Left ventricle myocardium inferior (tissue), 1 donor: ENCODE data around the gene C7orf57. TPM values are rescaled to one million over a fixed set of nuclear protein-coding genes. Genes with fewer than 3 reads are reported as not detected.

ENCODE experiments used
- DNase-seq: peaks from one replicate; pipeline ENCODE4 v3.0.0-alpha.2; 2020
- H3K27ac ChIP-seq: fragments of 200-600 bp; replicated peaks from 2 replicates; pipeline ENCODE4 v1.8.0; 2021
- H3K27me3 ChIP-seq: fragments of 200-600 bp; 2 replicates; pipeline ENCODE4 v1.8.0; 2021; ENCODE audit warnings: low read depth
- H3K36me3 ChIP-seq: fragments of 200-600 bp; 2 replicates; pipeline ENCODE4 v1.8.0; 2021
- H3K4me1 ChIP-seq: fragments of 200-600 bp; 2 replicates; pipeline ENCODE4 v1.8.0; 2021
- H3K4me3 ChIP-seq: fragments of 200-600 bp; 2 replicates; pipeline ENCODE4 v1.8.0; 2021; ENCODE audit warnings: mild to moderate bottlenecking, moderate library complexity
- H3K9me3 ChIP-seq: fragments of 200-600 bp; replicated peaks from 2 replicates; pipeline ENCODE4 v1.8.0; 2021
- intact Hi-C: fragments of 100-400 bp; cut with micrococcal nuclease; formaldehyde crosslinking; loops from one replicate; pipeline ENCODE4 v1.11.0; 2022
- total RNA-seq: library from RNA; stranded (reverse); fragmentation: NEBNext Ultra II Directional; extraction: Animal tissue kit (Norgen Biotek cat#: 25700); gene quantifications from one replicate; pipeline ENCODE4 v1.2.1, GENCODE V29; 2021
- TF ChIP-seq, protein P1 (sequence below): fragments of 200-600 bp; IDR thresholded peaks from 2 replicates; pipeline ENCODE4 v1.8.0; 2021; ENCODE audit warnings: antibody characterized with exemption, mild to moderate bottlenecking, borderline replicate concordance
- donor health status: DM: no; HTN: yes; CAD: no; lungs with severe emphysema.

The C7orf57 gene
- total RNA-seq, 1 donor from 2014 or later, result not detected

DNA sequence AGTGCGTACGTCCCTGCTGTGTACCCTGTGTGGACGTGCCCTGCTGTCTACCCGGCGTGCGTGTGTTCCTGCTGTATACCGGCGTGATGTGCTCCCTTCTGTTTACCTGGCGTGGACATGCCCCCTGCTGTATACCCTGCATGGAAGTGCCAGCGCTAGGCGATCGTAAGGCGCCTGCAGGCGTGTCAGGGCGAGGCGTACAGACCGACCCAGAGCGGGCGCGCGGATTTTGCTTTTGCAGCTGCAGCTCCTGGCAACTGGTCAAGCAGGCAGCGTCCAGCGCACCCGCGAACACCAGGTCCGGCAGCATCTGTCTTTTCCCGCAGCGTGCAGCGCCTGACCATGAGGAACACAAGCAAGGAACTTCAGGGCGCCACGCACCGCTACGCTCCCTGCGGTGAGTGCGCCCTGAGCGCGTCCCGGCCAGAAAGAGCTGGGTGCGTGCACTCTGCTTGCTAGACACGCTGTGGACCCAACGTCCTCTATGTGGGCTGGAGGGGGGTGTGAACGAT is 680 bp downstream of the C7orf57 start:
- peak; percentile 31 for DNase-seq
- intact Hi-C loops, result no loop called here

DNA sequence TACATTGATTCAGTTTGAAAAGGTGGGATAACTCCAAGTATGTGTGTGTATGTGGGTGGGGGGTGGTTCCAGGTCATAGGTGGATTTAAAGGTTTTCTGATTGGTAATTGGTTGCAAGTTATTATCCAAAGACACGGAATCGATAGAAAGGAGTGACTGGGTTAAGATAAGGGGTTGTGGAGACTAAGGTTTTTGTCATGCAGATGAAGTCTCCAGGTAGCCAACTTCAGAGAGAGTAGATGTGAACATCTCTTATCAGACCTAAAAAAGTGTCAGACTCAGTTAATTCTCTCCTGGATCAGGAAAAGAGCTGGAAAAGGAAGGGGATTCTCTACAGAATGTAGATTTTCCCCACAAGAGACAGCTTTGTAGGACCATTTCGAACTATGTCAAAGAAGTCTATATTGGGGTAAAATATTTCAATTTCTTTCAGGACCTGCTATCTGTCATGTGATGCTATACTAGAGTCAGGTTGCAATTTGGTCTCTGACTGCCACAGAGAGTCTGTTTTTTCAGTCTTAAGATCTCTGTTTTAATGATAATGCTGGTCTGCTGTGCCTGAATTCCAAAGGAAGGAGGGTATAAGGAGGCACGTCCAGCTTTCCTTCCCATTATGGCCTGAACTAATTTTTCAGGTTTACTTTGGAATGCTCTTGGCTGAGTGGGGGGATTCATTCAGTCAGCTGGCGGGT is 3.6 kb downstream of the C7orf57 start:
- intact Hi-C loops, result no loop called here
- Histone ChIP-seq H3K36me3 (no peaks in the 10 kb centered on the region), H3K4me3 (no peak overlapping the region), H3K27ac (no peak overlapping the region), H3K27me3 (peaks cover 28% of the 10 kb centered on the region), H3K4me1 (peaks cover 15% of the 10 kb centered on the region), H3K9me3 (no peaks in the 10 kb centered on the region)
- TF ChIP-seq, protein P1, sequence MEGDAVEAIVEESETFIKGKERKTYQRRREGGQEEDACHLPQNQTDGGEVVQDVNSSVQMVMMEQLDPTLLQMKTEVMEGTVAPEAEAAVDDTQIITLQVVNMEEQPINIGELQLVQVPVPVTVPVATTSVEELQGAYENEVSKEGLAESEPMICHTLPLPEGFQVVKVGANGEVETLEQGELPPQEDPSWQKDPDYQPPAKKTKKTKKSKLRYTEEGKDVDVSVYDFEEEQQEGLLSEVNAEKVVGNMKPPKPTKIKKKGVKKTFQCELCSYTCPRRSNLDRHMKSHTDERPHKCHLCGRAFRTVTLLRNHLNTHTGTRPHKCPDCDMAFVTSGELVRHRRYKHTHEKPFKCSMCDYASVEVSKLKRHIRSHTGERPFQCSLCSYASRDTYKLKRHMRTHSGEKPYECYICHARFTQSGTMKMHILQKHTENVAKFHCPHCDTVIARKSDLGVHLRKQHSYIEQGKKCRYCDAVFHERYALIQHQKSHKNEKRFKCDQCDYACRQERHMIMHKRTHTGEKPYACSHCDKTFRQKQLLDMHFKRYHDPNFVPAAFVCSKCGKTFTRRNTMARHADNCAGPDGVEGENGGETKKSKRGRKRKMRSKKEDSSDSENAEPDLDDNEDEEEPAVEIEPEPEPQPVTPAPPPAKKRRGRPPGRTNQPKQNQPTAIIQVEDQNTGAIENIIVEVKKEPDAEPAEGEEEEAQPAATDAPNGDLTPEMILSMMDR, result no peak
- DNase-seq, result no peak

More for the DNA sequence above, 680 bp downstream of the C7orf57 start:
- TF ChIP-seq, protein P1, result no peak
- H3K4me3 ChIP-seq, result peak overlapping the region; percentile 79
- no peaks in the 10 kb centered on the region for H3K36me3 ChIP-seq
- H3K4me1 ChIP-seq, result peaks cover 15% of the 10 kb centered on the region
- peaks cover 51% of the 10 kb centered on the region for H3K27me3 ChIP-seq
- no peaks in the 10 kb centered on the region for H3K9me3 ChIP-seq
- H3K27ac ChIP-seq, result no peak overlapping the region

DNA sequence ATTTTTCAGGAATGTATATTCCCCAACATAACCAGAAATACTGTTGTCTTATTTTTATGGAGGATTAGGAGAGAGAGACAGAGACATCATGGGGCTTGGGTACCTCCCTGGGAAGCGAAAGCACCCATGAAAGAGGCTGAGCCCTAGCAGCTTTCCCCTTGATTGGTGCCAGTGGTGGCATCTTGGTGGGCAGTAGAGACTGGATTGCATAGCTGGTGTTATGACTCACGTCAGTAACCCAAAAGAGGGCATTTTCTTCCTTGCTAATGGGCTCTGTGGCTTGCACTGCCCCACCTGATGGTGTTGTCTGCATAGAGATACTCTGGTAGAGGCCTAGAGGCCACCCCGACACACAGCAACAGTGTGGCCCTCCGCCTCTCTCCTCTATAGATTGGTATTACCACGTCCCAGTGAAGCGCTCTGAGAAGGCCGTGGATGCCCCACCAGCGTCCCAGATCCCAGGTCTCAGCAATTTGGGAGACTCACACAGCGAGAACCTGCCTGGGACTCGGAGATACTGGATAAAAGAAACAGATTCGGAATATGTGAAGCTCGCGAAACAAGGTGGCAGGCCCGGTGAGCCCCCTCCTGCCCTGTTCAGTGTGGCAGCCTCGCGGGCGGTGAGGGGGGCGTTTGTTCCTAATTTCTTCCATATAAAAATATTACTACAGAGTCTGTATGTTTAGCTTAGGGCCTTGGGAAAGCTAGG is 5.8 kb downstream of the C7orf57 start:
- H3K9me3 ChIP-seq, result no peaks in the 10 kb centered on the region
- intact Hi-C loops, result no loop called here
- TF ChIP-seq, protein P1, result no peak

DNA sequence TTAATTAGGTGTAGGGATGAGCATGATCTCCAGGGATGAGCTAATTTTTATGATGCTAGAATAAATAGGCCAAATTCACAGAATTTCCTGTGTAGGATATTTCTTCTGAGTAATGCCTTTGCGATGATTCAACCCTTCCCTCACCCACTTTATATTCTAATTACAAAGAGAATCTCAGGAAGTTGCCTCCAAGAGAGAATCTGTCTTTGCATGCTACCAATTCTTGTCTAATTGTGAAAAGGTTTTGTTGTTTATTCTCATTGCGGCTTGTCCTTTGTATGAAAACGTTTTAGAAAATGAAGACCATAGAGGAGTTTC is 6.3 kb downstream of the C7orf57 start:
- no peak for DNase-seq
- Histone ChIP-seq H3K4me1 (no peaks in the 10 kb centered on the region), H3K9me3 (no peaks in the 10 kb centered on the region), H3K36me3 (no peaks in the 10 kb centered on the region), H3K4me3 (no peak overlapping the region), H3K27me3 (peaks cover 5% of the 10 kb centered on the region), H3K27ac (no peak overlapping the region)
- intact Hi-C loops, result no loop called here
- TF ChIP-seq, protein P1, result no peak

More for the DNA sequence above, 5.8 kb downstream of the C7orf57 start:
- Histone ChIP-seq H3K27ac (no peak overlapping the region), H3K4me3 (no peak overlapping the region), H3K36me3 (no peaks in the 10 kb centered on the region), H3K4me1 (peaks cover 3% of the 10 kb centered on the region), H3K27me3 (peaks cover 10% of the 10 kb centered on the region)
- DNase-seq, result no peak

DNA sequence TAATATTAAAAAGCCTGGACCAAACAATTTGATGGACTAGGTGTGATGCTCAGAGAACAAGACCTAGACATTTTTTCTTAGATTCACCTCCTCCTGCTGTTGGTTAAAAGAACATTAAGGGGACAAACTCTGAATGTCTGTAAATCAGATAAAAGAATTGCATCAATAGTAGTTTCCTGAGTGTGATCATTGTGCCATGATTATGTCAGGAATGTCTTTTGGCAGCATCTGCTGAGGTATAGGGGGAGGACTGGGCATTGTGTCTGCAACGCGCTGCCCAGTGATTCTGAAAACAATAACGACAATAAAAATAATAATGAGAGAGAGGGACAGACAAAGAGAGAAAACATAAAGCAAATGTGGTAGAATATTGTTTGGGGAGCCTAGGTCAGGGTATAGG is 6.9 kb downstream of the C7orf57 start:
- DNase-seq, result no peak
- Histone ChIP-seq H3K27ac (no peak overlapping the region), H3K36me3 (no peaks in the 10 kb centered on the region), H3K4me1 (no peaks in the 10 kb centered on the region), H3K27me3 (no peaks in the 10 kb centered on the region), H3K4me3 (no peak overlapping the region), H3K9me3 (no peaks in the 10 kb centered on the region)
- intact Hi-C loops, result no loop called here
- TF ChIP-seq, protein P1, result no peak
